WTC11 (cell line): ENCODE results near the gene LCN1.

ENCODE experiments used
- ESRRA ChIP-seq: sonication (generic); formaldehyde crosslinking; IDR thresholded peaks from 2 replicates; pipeline ENCODE4 v1.8.1; 2022; ENCODE audit warnings: mild to moderate bottlenecking, missing genetic modification reagents, borderline replicate concordance
- JAZF1 ChIP-seq: fragments of 250-450 bp; sonication (Bioruptor Pico); IDR thresholded peaks from 2 replicates; pipeline ENCODE4 v1.9.0; 2021; ENCODE audit warnings: moderate library complexity, mild to moderate bottlenecking, inconsistent platforms
- JUN ChIP-seq: sonication (generic); formaldehyde crosslinking; IDR thresholded peaks from 2 replicates; pipeline ENCODE4 v1.8.0; 2023; ENCODE audit warnings: mild to moderate bottlenecking, missing genetic modification reagents
- NR1H2 ChIP-seq: sonication (generic); formaldehyde crosslinking; IDR thresholded peaks from 2 replicates; pipeline ENCODE4 v1.9.0; 2021; ENCODE audit warnings: mild to moderate bottlenecking, moderate library complexity, missing genetic modification reagents
- ZNF416 ChIP-seq: fragments of 250-450 bp; sonication (Bioruptor Pico); IDR thresholded peaks from 2 replicates; pipeline ENCODE4 v1.9.0; 2021; ENCODE audit warnings: mild to moderate bottlenecking, inconsistent platforms
- TF ChIP-seq, protein P1 (sequence below): fragments of 200-600 bp; IDR thresholded peaks from 2 replicates; pipeline ENCODE4 v1.8.0; 2022; ENCODE audit warnings: antibody characterized with exemption
- TF ChIP-seq, protein P2 (sequence below): sonication (generic); formaldehyde crosslinking; IDR thresholded peaks from 2 replicates; pipeline ENCODE4 v1.8.0; 2023; ENCODE audit warnings: missing genetic modification reagents, mild to moderate bottlenecking, borderline replicate concordance
- TF ChIP-seq, protein P3 (sequence below): sonication (generic); formaldehyde crosslinking; IDR thresholded peaks from 2 replicates; pipeline ENCODE4 v1.8.0; 2022; ENCODE audit warnings: missing genetic modification reagents

DNA sequence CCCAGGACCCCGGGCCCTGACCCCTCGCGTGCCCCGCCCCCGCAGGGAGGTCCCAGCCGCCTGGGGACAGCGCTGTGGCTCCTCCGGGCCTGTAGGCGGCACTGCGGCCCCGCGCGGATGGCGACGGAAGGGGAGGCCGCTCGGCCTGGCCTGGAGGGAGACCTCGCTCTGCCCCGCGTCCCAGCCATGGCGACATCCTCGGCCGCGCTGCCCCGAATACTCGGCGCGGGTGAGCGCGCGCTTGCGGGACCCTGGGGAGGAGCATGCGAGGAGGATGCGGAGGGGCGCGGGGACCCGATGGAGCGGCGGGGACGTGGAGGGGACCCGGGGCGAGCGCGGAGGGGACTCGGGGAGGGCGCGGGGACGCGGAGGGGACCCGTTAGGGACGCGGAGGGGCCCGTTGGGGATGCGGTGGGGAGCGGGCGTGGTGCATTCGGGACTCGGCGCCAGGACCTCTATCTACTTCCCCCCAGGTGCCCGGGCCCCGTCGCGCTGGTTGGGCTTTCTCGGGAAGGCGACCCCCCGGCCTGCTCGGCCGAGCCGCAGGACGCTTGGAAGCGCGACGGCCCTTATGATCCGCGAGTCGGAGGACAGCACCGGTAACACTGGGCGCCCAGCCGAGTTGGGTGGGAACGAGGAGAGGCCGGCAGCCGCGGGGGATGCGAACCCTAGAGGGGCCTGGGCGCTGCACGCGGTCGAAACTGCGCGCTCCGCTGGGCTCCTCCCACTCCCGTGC lies 20.5 kb upstream of the LCN1 start, which contains the start of gene MRPS2:
- TF ChIP-seq ZNF416 (CRISPR knock-in tag) (no peak), JUN (CRISPR knock-in tag) (no peak), ESRRA (no peak; the same call in 1 of the 2 replicates), NR1H2 (CRISPR knock-in tag) (no peak), JAZF1 (CRISPR knock-in tag) (no peak)
- TF ChIP-seq, protein P1, sequence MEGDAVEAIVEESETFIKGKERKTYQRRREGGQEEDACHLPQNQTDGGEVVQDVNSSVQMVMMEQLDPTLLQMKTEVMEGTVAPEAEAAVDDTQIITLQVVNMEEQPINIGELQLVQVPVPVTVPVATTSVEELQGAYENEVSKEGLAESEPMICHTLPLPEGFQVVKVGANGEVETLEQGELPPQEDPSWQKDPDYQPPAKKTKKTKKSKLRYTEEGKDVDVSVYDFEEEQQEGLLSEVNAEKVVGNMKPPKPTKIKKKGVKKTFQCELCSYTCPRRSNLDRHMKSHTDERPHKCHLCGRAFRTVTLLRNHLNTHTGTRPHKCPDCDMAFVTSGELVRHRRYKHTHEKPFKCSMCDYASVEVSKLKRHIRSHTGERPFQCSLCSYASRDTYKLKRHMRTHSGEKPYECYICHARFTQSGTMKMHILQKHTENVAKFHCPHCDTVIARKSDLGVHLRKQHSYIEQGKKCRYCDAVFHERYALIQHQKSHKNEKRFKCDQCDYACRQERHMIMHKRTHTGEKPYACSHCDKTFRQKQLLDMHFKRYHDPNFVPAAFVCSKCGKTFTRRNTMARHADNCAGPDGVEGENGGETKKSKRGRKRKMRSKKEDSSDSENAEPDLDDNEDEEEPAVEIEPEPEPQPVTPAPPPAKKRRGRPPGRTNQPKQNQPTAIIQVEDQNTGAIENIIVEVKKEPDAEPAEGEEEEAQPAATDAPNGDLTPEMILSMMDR, result peak; percentile 32; the same call in 1 of the 2 replicates
- TF ChIP-seq, protein P2, sequence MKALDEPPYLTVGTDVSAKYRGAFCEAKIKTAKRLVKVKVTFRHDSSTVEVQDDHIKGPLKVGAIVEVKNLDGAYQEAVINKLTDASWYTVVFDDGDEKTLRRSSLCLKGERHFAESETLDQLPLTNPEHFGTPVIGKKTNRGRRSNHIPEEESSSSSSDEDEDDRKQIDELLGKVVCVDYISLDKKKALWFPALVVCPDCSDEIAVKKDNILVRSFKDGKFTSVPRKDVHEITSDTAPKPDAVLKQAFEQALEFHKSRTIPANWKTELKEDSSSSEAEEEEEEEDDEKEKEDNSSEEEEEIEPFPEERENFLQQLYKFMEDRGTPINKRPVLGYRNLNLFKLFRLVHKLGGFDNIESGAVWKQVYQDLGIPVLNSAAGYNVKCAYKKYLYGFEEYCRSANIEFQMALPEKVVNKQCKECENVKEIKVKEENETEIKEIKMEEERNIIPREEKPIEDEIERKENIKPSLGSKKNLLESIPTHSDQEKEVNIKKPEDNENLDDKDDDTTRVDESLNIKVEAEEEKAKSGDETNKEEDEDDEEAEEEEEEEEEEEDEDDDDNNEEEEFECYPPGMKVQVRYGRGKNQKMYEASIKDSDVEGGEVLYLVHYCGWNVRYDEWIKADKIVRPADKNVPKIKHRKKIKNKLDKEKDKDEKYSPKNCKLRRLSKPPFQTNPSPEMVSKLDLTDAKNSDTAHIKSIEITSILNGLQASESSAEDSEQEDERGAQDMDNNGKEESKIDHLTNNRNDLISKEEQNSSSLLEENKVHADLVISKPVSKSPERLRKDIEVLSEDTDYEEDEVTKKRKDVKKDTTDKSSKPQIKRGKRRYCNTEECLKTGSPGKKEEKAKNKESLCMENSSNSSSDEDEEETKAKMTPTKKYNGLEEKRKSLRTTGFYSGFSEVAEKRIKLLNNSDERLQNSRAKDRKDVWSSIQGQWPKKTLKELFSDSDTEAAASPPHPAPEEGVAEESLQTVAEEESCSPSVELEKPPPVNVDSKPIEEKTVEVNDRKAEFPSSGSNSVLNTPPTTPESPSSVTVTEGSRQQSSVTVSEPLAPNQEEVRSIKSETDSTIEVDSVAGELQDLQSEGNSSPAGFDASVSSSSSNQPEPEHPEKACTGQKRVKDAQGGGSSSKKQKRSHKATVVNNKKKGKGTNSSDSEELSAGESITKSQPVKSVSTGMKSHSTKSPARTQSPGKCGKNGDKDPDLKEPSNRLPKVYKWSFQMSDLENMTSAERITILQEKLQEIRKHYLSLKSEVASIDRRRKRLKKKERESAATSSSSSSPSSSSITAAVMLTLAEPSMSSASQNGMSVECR, result no peak
- TF ChIP-seq, protein P3, sequence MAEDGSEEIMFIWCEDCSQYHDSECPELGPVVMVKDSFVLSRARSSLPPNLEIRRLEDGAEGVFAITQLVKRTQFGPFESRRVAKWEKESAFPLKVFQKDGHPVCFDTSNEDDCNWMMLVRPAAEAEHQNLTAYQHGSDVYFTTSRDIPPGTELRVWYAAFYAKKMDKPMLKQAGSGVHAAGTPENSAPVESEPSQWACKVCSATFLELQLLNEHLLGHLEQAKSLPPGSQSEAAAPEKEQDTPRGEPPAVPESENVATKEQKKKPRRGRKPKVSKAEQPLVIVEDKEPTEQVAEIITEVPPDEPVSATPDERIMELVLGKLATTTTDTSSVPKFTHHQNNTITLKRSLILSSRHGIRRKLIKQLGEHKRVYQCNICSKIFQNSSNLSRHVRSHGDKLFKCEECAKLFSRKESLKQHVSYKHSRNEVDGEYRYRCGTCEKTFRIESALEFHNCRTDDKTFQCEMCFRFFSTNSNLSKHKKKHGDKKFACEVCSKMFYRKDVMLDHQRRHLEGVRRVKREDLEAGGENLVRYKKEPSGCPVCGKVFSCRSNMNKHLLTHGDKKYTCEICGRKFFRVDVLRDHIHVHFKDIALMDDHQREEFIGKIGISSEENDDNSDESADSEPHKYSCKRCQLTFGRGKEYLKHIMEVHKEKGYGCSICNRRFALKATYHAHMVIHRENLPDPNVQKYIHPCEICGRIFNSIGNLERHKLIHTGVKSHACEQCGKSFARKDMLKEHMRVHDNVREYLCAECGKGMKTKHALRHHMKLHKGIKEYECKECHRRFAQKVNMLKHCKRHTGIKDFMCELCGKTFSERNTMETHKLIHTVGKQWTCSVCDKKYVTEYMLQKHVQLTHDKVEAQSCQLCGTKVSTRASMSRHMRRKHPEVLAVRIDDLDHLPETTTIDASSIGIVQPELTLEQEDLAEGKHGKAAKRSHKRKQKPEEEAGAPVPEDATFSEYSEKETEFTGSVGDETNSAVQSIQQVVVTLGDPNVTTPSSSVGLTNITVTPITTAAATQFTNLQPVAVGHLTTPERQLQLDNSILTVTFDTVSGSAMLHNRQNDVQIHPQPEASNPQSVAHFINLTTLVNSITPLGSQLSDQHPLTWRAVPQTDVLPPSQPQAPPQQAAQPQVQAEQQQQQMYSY (CRISPR knock-in tag), result no peak
